Skeletal muscle cell (primary cell): ENCODE measurements around the gene KRTAP9-1.
A peak's percentile ranks its signal among the peaks of the same experiment; 100 is the strongest.
"Not testable (repeated sequence)": the region's sequence is repeated elsewhere in the genome, so short reads cannot be mapped to it uniquely, and the experiment has no call there.

Source experiments
- DNase-seq: peaks from one replicate; pipeline ENCODE4 v3.0.0-alpha.2; 2010; ENCODE audit warnings: low read depth
- H3K4me3 ChIP-seq: 2 replicates; pipeline ENCODE4 v1.5.1; 2011; ENCODE audit warnings: low read depth, mild to moderate bottlenecking, control low read depth, low read length, moderate library complexity

The KRTAP9-1 gene, protein sequence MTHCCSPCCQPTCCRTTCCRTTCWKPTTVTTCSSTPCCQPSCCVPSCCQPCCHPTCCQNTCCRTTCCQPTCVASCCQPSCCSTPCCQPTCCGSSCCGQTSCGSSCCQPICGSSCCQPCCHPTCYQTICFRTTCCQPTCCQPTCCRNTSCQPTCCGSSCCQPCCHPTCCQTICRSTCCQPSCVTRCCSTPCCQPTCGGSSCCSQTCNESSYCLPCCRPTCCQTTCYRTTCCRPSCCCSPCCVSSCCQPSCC

GRCh38 chr17:41189837-41190318 lies at the start of gene KRTAP9-1:
KRTAP9-1 (plus strand) TSS chr17:41189887; CDS start chr17:41189887, 0 bp downstream.
- not testable (repeated sequence) for H3K4me3 ChIP-seq, DNase-seq

GRCh38 chr17:41140360-41141131 lies 49.1 kb upstream of the KRTAP9-1 start, which contains the start of gene KRTAP4-6:
KRTAP4-6 (minus strand) TSS chr17:41140544; CDS start chr17:41140487, 57 bp downstream.
- DNase-seq = peak; percentile 69
- no peak within 1 kb of the TSS for H3K4me3 ChIP-seq

- DNase-seq = no peak
- no peak overlapping the region for H3K4me3 ChIP-seq
Observed at GRCh38 chr17:41141361-41141760, 48.3 kb upstream of the KRTAP9-1 start.

GRCh38 chr17:41144846-41145245 lies 44.8 kb upstream of the KRTAP9-1 start:
- DNase-seq = no peak

DNA sequence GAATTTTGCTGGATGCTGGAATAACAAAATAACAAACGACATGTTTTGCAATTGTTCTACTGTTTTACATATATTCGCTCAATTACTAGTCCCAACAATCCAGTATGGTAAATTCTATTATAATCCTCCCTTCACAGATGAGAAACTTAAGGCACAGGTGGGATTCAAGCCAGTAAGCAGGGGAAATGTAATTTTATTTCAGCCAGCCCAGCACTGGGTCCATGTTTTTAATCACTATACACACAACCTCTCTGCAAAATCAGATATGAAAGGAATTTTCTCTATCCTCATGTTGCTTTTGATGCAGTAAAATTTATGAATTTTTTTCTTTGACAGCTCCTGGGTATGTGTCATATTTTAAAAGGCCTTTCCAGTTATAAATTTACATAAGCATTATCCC lies 44.4 kb upstream of the KRTAP9-1 start:
- DNase-seq = no peak
- H3K4me3 ChIP-seq = no peak overlapping the region

More at GRCh38 chr17:41144846-41145245, 44.8 kb upstream of the KRTAP9-1 start:
- H3K4me3 ChIP-seq = no peak overlapping the region

- no peak overlapping the region for H3K4me3 ChIP-seq
- no peak for DNase-seq
Observed at GRCh38 chr17:41147531-41148204, 42.0 kb upstream of the KRTAP9-1 start.

- H3K4me3 ChIP-seq, DNase-seq: not testable (repeated sequence)
Observed at GRCh38 chr17:41148971-41149651, 40.6 kb upstream of the KRTAP9-1 start.

- no peak for DNase-seq
- H3K4me3 ChIP-seq = no peak within 1 kb of the TSS
Observed at GRCh38 chr17:41149652-41149985, 40.1 kb upstream of the KRTAP9-1 start, which contains the start of gene KRTAP4-5. KRTAP4-5 (minus strand) TSS chr17:41149825; CDS start chr17:41149767, 58 bp downstream.

GRCh38 chr17:41150026-41150425 lies 39.7 kb upstream of the KRTAP9-1 start:
- no peak for DNase-seq
- no peak overlapping the region for H3K4me3 ChIP-seq

GRCh38 chr17:41151525-41151924 lies 38.2 kb upstream of the KRTAP9-1 start:
- H3K4me3 ChIP-seq = no peak overlapping the region
- no peak for DNase-seq

- no peak overlapping the region for H3K4me3 ChIP-seq
Observed at GRCh38 chr17:41153856-41154255, 35.8 kb upstream of the KRTAP9-1 start.

GRCh38 chr17:41160190-41160589 lies 29.5 kb upstream of the KRTAP9-1 start:
- not testable (repeated sequence) for DNase-seq, H3K4me3 ChIP-seq

More at GRCh38 chr17:41153856-41154255, 35.8 kb upstream of the KRTAP9-1 start:
- no peak for DNase-seq

DNA sequence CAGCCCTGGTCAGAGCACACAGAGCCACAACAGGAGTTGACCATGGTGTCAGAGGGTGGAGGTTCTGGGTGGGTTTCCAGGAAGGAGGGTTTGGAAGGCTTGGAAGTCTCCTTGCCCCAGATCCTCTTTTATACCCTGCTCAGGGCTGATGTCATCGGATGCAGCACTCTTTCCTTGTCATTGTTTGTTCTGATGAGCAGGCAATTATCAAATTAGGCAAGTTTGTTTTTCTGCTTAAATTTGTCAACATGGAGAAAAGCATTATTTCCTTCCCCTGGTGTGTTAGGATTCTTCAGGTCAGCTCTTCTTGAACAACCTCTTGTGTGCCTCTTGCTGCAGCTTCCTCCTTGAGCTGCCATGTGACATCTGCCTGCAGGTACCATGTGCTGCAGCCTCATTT lies 29.0 kb upstream of the KRTAP9-1 start, which contains the start of gene KRTAP4-4:
Gene KRTAP4-4, minus strand, starts transcription at position 101 of the 400 bp plus-strand sequence. Its CDS starts 57 bp downstream, at position 44.
- no peak within 1 kb of the TSS for H3K4me3 ChIP-seq
- no peak for DNase-seq

GRCh38 chr17:41163828-41164227 lies 25.9 kb upstream of the KRTAP9-1 start:
- no peak for DNase-seq
- H3K4me3 ChIP-seq = no peak overlapping the region

DNA sequence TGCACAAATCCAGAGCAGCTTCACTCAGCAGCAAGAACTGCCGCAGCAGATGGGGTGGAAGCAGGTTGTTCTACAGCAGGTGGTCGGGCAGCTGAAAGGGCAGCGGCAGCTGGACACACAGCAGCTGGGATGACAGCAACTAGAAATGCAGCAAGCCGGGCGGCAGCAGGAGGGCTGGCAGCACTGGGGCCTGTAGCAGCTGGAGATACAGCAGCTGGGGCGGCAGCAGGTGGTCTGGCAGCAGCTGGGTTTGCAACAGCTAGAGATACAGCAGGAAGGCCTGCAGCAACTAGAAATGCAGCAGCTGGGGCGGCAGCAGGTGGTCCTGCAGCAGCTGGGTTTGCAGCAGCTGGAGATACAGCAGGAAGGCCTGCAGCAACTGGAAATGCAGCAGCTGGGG lies 22.1 kb upstream of the KRTAP9-1 start:
- H3K4me3 ChIP-seq = no peak overlapping the region
- no peak for DNase-seq

- DNase-seq = no peak
- no peak within 1 kb of the TSS for H3K4me3 ChIP-seq
Observed at GRCh38 chr17:41168121-41168520, 21.6 kb upstream of the KRTAP9-1 start, which contains the start of gene KRTAP4-3. KRTAP4-3 (minus strand) TSS chr17:41168221; CDS start chr17:41168172, 49 bp downstream.

GRCh38 chr17:41171886-41172285 lies 17.8 kb upstream of the KRTAP9-1 start:
- peak; percentile 11 for DNase-seq
- H3K4me3 ChIP-seq = no peak overlapping the region

DNA sequence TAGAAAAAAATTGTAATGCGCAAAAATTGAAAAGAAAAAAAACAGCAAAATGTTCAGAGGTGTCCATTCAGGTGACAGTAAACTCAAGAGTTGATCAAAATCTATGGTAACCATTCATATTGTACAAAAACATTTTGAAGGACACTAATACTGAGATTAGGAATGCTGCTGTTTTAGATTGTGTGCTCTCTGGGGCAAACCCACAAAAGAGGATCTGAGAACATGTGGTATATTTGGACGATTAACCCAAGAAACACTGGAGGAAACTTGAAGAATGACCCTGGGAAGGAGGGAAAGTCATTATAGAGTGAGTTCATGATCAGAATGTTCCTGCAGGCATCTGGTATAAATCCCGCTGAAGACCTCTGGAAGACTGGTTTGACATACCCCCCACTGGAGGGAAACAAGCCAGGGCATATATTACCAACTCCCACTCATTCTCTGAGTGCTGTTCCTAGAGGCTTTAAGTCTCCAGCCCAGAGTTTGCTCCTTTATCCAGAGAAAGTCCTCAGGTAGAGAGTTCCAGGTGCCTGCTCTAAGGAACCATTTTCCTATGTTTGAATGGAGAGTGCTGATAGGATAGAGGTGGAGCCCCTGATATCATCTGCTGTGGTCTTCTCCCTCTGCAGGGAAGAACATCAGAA lies 12.8 kb upstream of the KRTAP9-1 start:
- H3K4me3 ChIP-seq = no peak overlapping the region
- no peak for DNase-seq
